IMR-90 (cell line): ENCODE data around the gene FAF2. TPM values are rescaled to one million over a fixed set of nuclear protein-coding genes. Genes with fewer than 3 reads are reported as not detected.

Experiments used
- ATAC-seq: fragments of 200-7000 bp; cut with Tn5 transposase; 2 replicates; pipeline ENCODE4 v1.9.1; 2020; ENCODE audit warnings: low read depth, mild to moderate bottlenecking, moderate library complexity
- Bru-seq: library from RNA; stranded (reverse); fragments of 400-500 nt; gene quantifications from one replicate; lab custom pipeline; 2021; lab: Mats Ljungman, UMichigan
- BruChase-seq, 2 experiments: library from RNA; stranded (reverse); fragments of 400-500 nt; gene quantifications; one replicate each; lab custom pipeline; 2021; lab: Mats Ljungman, UMichigan
- BruUV-seq: library from RNA; stranded (reverse); fragments of 400-500 nt; replicated peaks from 2 replicates; lab custom pipeline; 2021; lab: Mats Ljungman, UMichigan
- CTCF ChIA-PET: fragments of 300-600 bp; formaldehyde crosslinking; extraction: SDS; loops from one replicate; lab custom pipeline; 2021; ENCODE audit warnings: antibody characterized with exemption; lab: Yijun Ruan, JAX
- POLR2A ChIA-PET: fragments of 300-600 bp; sonication (Branson Sonifier 250); formaldehyde crosslinking; loops from one replicate; lab custom pipeline; 2022; ENCODE audit warnings: antibody characterized with exemption; ENCODE audit not compliant: unreplicated experiment; lab: Charles Lee
- DNase-seq: peaks from one replicate; pipeline ENCODE4 v3.0.0; 2013
- H2AFZ ChIP-seq: replicated peaks from 2 replicates; pipeline ENCODE3; 2013; ENCODE audit warnings: low read length, mild to moderate bottlenecking; ENCODE audit not compliant: poor library complexity
- H2AK5ac ChIP-seq: 2 replicates; pipeline ENCODE4 v1.6.1; 2013; ENCODE audit warnings: low read depth, low read length, inconsistent platforms
- H2AK9ac ChIP-seq: replicated peaks from 2 replicates; pipeline ENCODE3; 2013; ENCODE audit warnings: mild to moderate bottlenecking, low read depth, low read length, moderate library complexity; ENCODE audit not compliant: poor library complexity
- H2BK120ac ChIP-seq: 2 replicates; pipeline ENCODE4 v1.6.1; 2013; ENCODE audit warnings: low read depth, low read length, inconsistent platforms
- H2BK15ac ChIP-seq: 3 replicates; pipeline ENCODE4 v1.6.1; 2013; ENCODE audit warnings: low read depth, low read length, inconsistent platforms
- H2BK20ac ChIP-seq: 2 replicates; pipeline ENCODE4 v1.6.1; 2013; ENCODE audit warnings: low read depth, mild to moderate bottlenecking, inconsistent platforms, low read length, moderate library complexity
- H2BK5ac ChIP-seq: 2 replicates; pipeline ENCODE4 v1.6.1; 2013; ENCODE audit warnings: mild to moderate bottlenecking, low read depth, low read length, inconsistent platforms; ENCODE audit not compliant: poor library complexity, severe bottlenecking
- H3K14ac ChIP-seq: replicated peaks from 2 replicates; pipeline ENCODE4 v1.6.1; 2013; ENCODE audit warnings: low read depth, low read length, inconsistent platforms
- H3K18ac ChIP-seq: 2 replicates; pipeline ENCODE4 v1.6.1; 2013; ENCODE audit warnings: low read depth, low read length, control low read depth
- H3K23ac ChIP-seq: 2 replicates; pipeline ENCODE4 v1.6.1; 2013; ENCODE audit warnings: low read depth, low read length, inconsistent platforms
- H3K27ac ChIP-seq: 2 replicates; pipeline ENCODE4 v1.5.1; 2013; ENCODE audit warnings: mild to moderate bottlenecking, control low read depth, low read length; ENCODE audit not compliant: insufficient read depth
- H3K27me3 ChIP-seq: 2 replicates; pipeline ENCODE4 v1.6.1; 2013; ENCODE audit warnings: low read length; ENCODE audit not compliant: control insufficient read depth, insufficient read depth
- H3K36me3 ChIP-seq: 2 replicates; pipeline ENCODE4 v1.6.1; 2013; ENCODE audit warnings: low read length, mixed read lengths; ENCODE audit not compliant: control insufficient read depth, insufficient read depth
- H3K4ac ChIP-seq: 2 replicates; pipeline ENCODE4 v1.6.1; 2013; ENCODE audit warnings: low read depth, low read length, inconsistent platforms
- H3K4me1 ChIP-seq: 2 replicates; pipeline ENCODE4 v1.6.1; 2013; ENCODE audit warnings: low read length, mixed read lengths; ENCODE audit not compliant: control insufficient read depth, insufficient read depth
- H3K4me2 ChIP-seq: 2 replicates; pipeline ENCODE4 v1.6.1; 2013; ENCODE audit warnings: low read depth, mild to moderate bottlenecking, control low read depth, low read length, moderate library complexity
- H3K4me3 ChIP-seq: 2 replicates; pipeline ENCODE4 v1.5.1; 2013; ENCODE audit warnings: low read depth, mild to moderate bottlenecking, control low read depth, low read length, moderate library complexity; ENCODE audit not compliant: insufficient read depth
- H3K56ac ChIP-seq: 2 replicates; pipeline ENCODE4 v1.6.1; 2013; ENCODE audit warnings: low read length, inconsistent platforms; ENCODE audit not compliant: insufficient read depth; ENCODE audit errors: extremely low read depth
- H3K79me1 ChIP-seq, 2 experiments: 2 replicates each; pipeline ENCODE4 v1.6.1; 2013; ENCODE audit warnings: low read length in 2 of 2, inconsistent platforms in 1 of 2, low read depth in 1 of 2
- H3K9ac ChIP-seq: 2 replicates; pipeline ENCODE4 v1.6.1; 2013; ENCODE audit warnings: low read depth, low read length, control low read depth
- H3K9me1 ChIP-seq: 2 replicates; pipeline ENCODE4 v1.6.1; 2013; ENCODE audit warnings: low read length, inconsistent platforms; ENCODE audit not compliant: insufficient read depth
- H3K9me3 ChIP-seq: 2 replicates; pipeline ENCODE4 v1.6.1; 2013; ENCODE audit warnings: low read length; ENCODE audit not compliant: control insufficient read depth, insufficient read depth
- H4K20me1 ChIP-seq: 2 replicates; pipeline ENCODE4 v1.6.1; 2013; ENCODE audit warnings: low read length, inconsistent platforms; ENCODE audit not compliant: insufficient read depth
- H4K5ac ChIP-seq: 2 replicates; pipeline ENCODE4 v1.6.1; 2013; ENCODE audit warnings: mild to moderate bottlenecking, low read depth, low read length, control low read depth
- H4K8ac ChIP-seq, 2 experiments: 2 replicates each; pipeline ENCODE4 v1.6.1; 2013; ENCODE audit warnings: low read depth in 2 of 2, low read length in 2 of 2, control low read depth in 1 of 2, inconsistent platforms in 1 of 2
- H4K91ac ChIP-seq: 2 replicates; pipeline ENCODE4 v1.6.1; 2013; ENCODE audit warnings: low read depth, low read length, inconsistent platforms; ENCODE audit not compliant: insufficient read depth
- BHLHE40 ChIP-seq: fragments of 150-350 bp; IDR thresholded peaks from 2 replicates; pipeline ENCODE4 v1.6.1; 2016; ENCODE audit warnings: mild to moderate bottlenecking, low read depth, low read length
- CEBPB ChIP-seq: IDR thresholded peaks from 2 replicates; pipeline ENCODE4 v1.6.1; 2012; ENCODE audit warnings: low read depth, low read length, improper control_type of control experiment
- CHD1 ChIP-seq: IDR thresholded peaks from 2 replicates; pipeline ENCODE4 v1.6.1; 2012; ENCODE audit warnings: low read depth, low read length, improper control_type of control experiment
- CTCF ChIP-seq: conservative IDR thresholded peaks from 2 replicates; pipeline ENCODE4 v1.5.1; 2012; ENCODE audit warnings: mild to moderate bottlenecking, low read depth, low read length, improper control_type of control experiment
- FOS ChIP-seq: fragments of 150-350 bp; IDR thresholded peaks from 2 replicates; pipeline ENCODE4 v1.6.1; 2016; ENCODE audit warnings: low read depth, low read length
- MAFK ChIP-seq: IDR thresholded peaks from 2 replicates; pipeline ENCODE4 v1.6.1; 2012; ENCODE audit warnings: low read depth, low read length, improper control_type of control experiment
- MAZ ChIP-seq: IDR thresholded peaks from 2 replicates; pipeline ENCODE4 v1.6.1; 2012; ENCODE audit warnings: low read depth, mild to moderate bottlenecking, low read length, improper control_type of control experiment, moderate library complexity, borderline replicate concordance
- MXI1 ChIP-seq: IDR thresholded peaks from 2 replicates; pipeline ENCODE4 v1.6.1; 2012; ENCODE audit warnings: low read depth, mild to moderate bottlenecking, low read length, moderate library complexity, borderline replicate concordance
- NFE2L2 ChIP-seq: fragments of 150-350 bp; IDR thresholded peaks from 2 replicates; pipeline ENCODE4 v1.6.1; 2016; ENCODE audit warnings: low read depth, mild to moderate bottlenecking, low read length
- POLR2A ChIP-seq: IDR thresholded peaks from 2 replicates; pipeline ENCODE4 v1.6.1; 2012; ENCODE audit warnings: mild to moderate bottlenecking, low read depth, low read length
- RAD21 ChIP-seq: IDR thresholded peaks from 2 replicates; pipeline ENCODE4 v1.6.1; 2012; ENCODE audit warnings: low read length, improper control_type of control experiment
- RCOR1 ChIP-seq: IDR thresholded peaks from 2 replicates; pipeline ENCODE4 v1.6.1; 2012; ENCODE audit warnings: mild to moderate bottlenecking, low read length, improper control_type of control experiment; ENCODE audit not compliant: insufficient replicate concordance
- SMC3 ChIP-seq: fragments of 150-350 bp; IDR thresholded peaks from 2 replicates; pipeline ENCODE4 v1.6.1; 2016; ENCODE audit warnings: low read depth, mild to moderate bottlenecking, antibody characterized with exemption, low read length, moderate library complexity
- USF2 ChIP-seq: fragments of 150-350 bp; IDR thresholded peaks from 2 replicates; pipeline ENCODE4 v1.6.1; 2017; ENCODE audit warnings: mild to moderate bottlenecking, antibody characterized with exemption, low read length, low read depth
- WGBS, 2 experiments: methylation state at CpG; one replicate each; pipeline versions ENCODE4 v1.1.5 to v1.1.7; 2013; ENCODE audit warnings: missing lambda C conversion rate in 2 of 2; ENCODE audit not compliant: insufficient read length in 1 of 2; ENCODE audit errors: extremely low coverage in 2 of 2; 5-methylcytosine and 5-hydroxymethylcytosine counted together
- dilution Hi-C: fragments of 300-500 bp; cut with HindIII; formaldehyde crosslinking; loops from one replicate; pipeline ENCODE4 v1.14.3; 2018; ENCODE audit warnings: low sequenced_read_pairs; ENCODE audit not compliant: unreplicated experiment
- in situ Hi-C: fragments of 300-500 bp; cut with MboI; formaldehyde crosslinking; loops from 3 replicates; pipeline ENCODE4 v1.14.3; 2019; ENCODE audit warnings: low sequenced_read_pairs, inconsistent platforms, mixed read lengths
- intact Hi-C: fragments of 100-400 bp; cut with micrococcal nuclease; formaldehyde crosslinking; loops from 2 replicates; pipeline ENCODE4 v1.10.0; 2022
- long read RNA-seq: library from polyadenylated mRNA; unstranded; transcript quantifications from one replicate; pipeline ENCODE4 v2.0.0, GENCODE V29; 2021; ENCODE audit not compliant: unreplicated experiment
- polyA plus RNA-seq, 3 experiments: library from polyadenylated mRNA; depleted of rRNA; stranded (reverse); fragments of >200 nt; gene quantifications; 2 replicates each; pipeline ENCODE4 v1.2.3, GENCODE V29; 2012; ENCODE audit warnings: low replicate concordance in 1 of 3
- total RNA-seq: library from RNA; depleted of rRNA; stranded (reverse); fragments of >200 nt; gene quantifications from 2 replicates; pipeline ENCODE4 v1.2.3, GENCODE V29; 2012; rRNA removed

FAF2 gene
- 47.0 and 50.3 TPM in 2 replicates for total RNA-seq
- 31.3 and 32.9 TPM in 2 replicates for polyA plus RNA-seq (2012; rRNA removed)
- 10.3 and 16.1 TPM in 2 replicates for polyA plus RNA-seq (2012; cell fraction: cytosol; rRNA removed)
- polyA plus RNA-seq (2012; cell fraction: nucleus; rRNA removed; ENCODE audit: low replicate concordance) = 9.4 and 41.3 TPM in 2 replicates
- percentile 92 among the genes with signal in this experiment for Bru-seq, nascent RNA
- BruChase-seq, experiment 1, labeled RNA remaining after a 6-hour chase = percentile 94 among the genes with signal in this experiment
- percentile 91 among the genes with signal in this experiment for BruChase-seq, experiment 2, labeled RNA remaining after a 2-hour chase
- long read RNA-seq, full-length matches to known transcripts = 22 of 66 reads
- long read RNA-seq, partial matches to known transcripts = 5 of 66 reads
- long read RNA-seq, other reads (novel, unspliced or antisense) = 39 of 66 reads

GRCh38 chr5:176447978-176448608 is at the start of gene FAF2:
FAF2 (plus strand) TSS chr5:176448385; CDS start chr5:176448408, 23 bp downstream.
- Histone ChIP-seq H4K5ac (peak within 1 kb of the TSS; percentile 90), H4K20me1 (peaks cover 10% of the 10 kb centered on the region), H2BK20ac (no peak within 1 kb of the TSS), H4K8ac (peak within 1 kb of the TSS; percentile 92 to 98), H3K4me1 (peaks cover 3% of the 10 kb centered on the region), H4K91ac (peak within 1 kb of the TSS; percentile 94), H3K27ac (peak within 1 kb of the TSS; percentile 92), H3K14ac (peak within 1 kb of the TSS; percentile 99), H2AFZ (peak within 1 kb of the TSS; percentile 93), H3K27me3 (no peaks in the 10 kb centered on the region), H3K79me1 (peaks cover 0 to 28% of the 10 kb centered on the region in 2 experiments; a peak in 3 of 4 replicates), H2BK15ac (peak within 1 kb of the TSS; percentile 29; the same call in 1 of the 3 replicates), H3K4me2 (peak within 1 kb of the TSS; percentile 91), H3K23ac (peak within 1 kb of the TSS; percentile 99), H3K56ac (peak within 1 kb of the TSS; percentile 93), H3K36me3 (no peaks in the 10 kb centered on the region), H2AK9ac (peak within 1 kb of the TSS; percentile 96), H3K9me3 (no peaks in the 10 kb centered on the region), H3K4ac (peak within 1 kb of the TSS; percentile 95), H2BK120ac (peak within 1 kb of the TSS; percentile 69), H3K9me1 (no peaks in the 10 kb centered on the region), H2BK5ac (peak within 1 kb of the TSS; percentile 84), H3K9ac (peak within 1 kb of the TSS; percentile 95), H3K4me3 (peak within 1 kb of the TSS; percentile 74), H2AK5ac (peak within 1 kb of the TSS; percentile 99), H3K18ac (peak within 1 kb of the TSS; percentile 76)
- intact Hi-C loops = loop anchor here (2.0 kb wide), 1 partner anchor 89 kb away; the partner anchor contains the start of gene RNF44
- DNase-seq = peak; percentile 99
- peak; percentile 89 for ATAC-seq
- dilution Hi-C loops = no loop called here
- in situ Hi-C loops = no loop called here
- WGBS, 2 experiments = 1% methylated on average over 20 of the region's 50 CpGs; no CpG with 5 or more reads in 1 of the 2 experiments
- BruUV-seq = no TSS peak
- ChIA-PET POLR2A (interaction anchor here (0.7 kb wide), 1 partner anchor 166 kb away, joined by 3 read pairs; no protein-coding TSS in a partner anchor), CTCF (interaction anchor here (0.6 to 1.5 kb wide), 13 partner anchors 9 to 1700 kb away, joined by 3 to 10 read pairs (median 4); no protein-coding TSS in a partner anchor)
- TF ChIP-seq FOS (no peak), CEBPB (no peak), POLR2A (peak; percentile 96), NFE2L2 (0 out of 2 replicates have a peak, but pooled peaks have one; percentile 7), RCOR1 (no peak), CHD1 (no peak; the same call in 1 of the 2 replicates), CTCF (peak; percentile 99), USF2 (no peak), SMC3 (peak; percentile 50), MAFK (no peak), RAD21 (peak; percentile 32; the same call in 1 of the 2 replicates), MXI1 (no peak), BHLHE40 (no peak), MAZ (peak; percentile 98)
